Right ventricle myocardium superior (tissue), 1 donor: ENCODE data around the gene SH3BGRL. TPM values are rescaled to one million over a fixed set of nuclear protein-coding genes. Genes with fewer than 3 reads are reported as not detected.
"Not testable (repeated sequence)": the region's sequence is repeated elsewhere in the genome, so short reads cannot be mapped to it uniquely, and the experiment has no call there.

Experiments used
- ATAC-seq: fragments of 200-7000 bp; cut with Tn5 transposase; one replicate; pipeline ENCODE4 v1.9.1; 2020; ENCODE audit warnings: mild to moderate bottlenecking; ENCODE audit not compliant: poor library complexity
- DNase-seq: peaks from one replicate; pipeline ENCODE4 v3.0.0-alpha.2; 2020
- intact Hi-C: fragments of 100-400 bp; cut with DNase I; formaldehyde crosslinking; loops from one replicate; pipeline ENCODE4 v1.11.2; 2022
- total RNA-seq: library from RNA; stranded (reverse); fragmentation: NEBNext Ultra II Directional; extraction: Animal tissue kit (Norgen Biotek cat#: 25700); gene quantifications from one replicate; pipeline ENCODE4 v1.2.1, GENCODE V29; 2021
- donor health status: DM: no; HTN: yes; CAD: no; lungs with severe emphysema.

SH3BGRL gene
- total RNA-seq, 1 donor from 2014 or later, result 30.6 TPM

GRCh38 chrX:81337805-81338204 is 135.9 kb downstream of the SH3BGRL start:
- ATAC-seq, result no peak

GRCh38 chrX:81338924-81339323 is 137.0 kb downstream of the SH3BGRL start:
- DNase-seq (no peak), ATAC-seq (no peak)
- intact Hi-C loops, result no loop called here

More at GRCh38 chrX:81337805-81338204, 135.9 kb downstream of the SH3BGRL start:
- intact Hi-C loops, result no loop called here
- DNase-seq, result no peak

GRCh38 chrX:81345296-81345695 is 143.4 kb downstream of the SH3BGRL start:
- DNase-seq, ATAC-seq, intact Hi-C loops: not testable (repeated sequence)

Other genes starting within 250 kb of the SH3BGRL start
- gene HMGN5, start 189 bp upstream of the SH3BGRL start, total RNA-seq, result 1.8 TPM